A673 (cell line): Measurements from ENCODE around the gene VWA8. TPM values are rescaled to one million over a fixed set of nuclear protein-coding genes. Genes with fewer than 3 reads are reported as not detected.

ENCODE experiments used
- BruUV-seq: library from RNA; stranded (reverse); fragments of 400-500 nt; replicated peaks from 2 replicates; lab custom pipeline; 2021; lab: Mats Ljungman, UMichigan
- CTCF ChIA-PET: fragments of 300-600 bp; sonication (Branson Sonifier 250); formaldehyde crosslinking; loops from one replicate; lab custom pipeline; 2022; ENCODE audit warnings: antibody characterized with exemption; lab: Charles Lee
- POLR2A ChIA-PET: fragments of 300-600 bp; sonication (Branson Sonifier 250); formaldehyde crosslinking; loops from one replicate; lab custom pipeline; 2022; ENCODE audit warnings: antibody characterized with exemption; ENCODE audit not compliant: low non-redundant PET; lab: Charles Lee
- DNase-seq: peaks from one replicate; pipeline ENCODE4 v3.0.0-alpha.2; 2015; ENCODE audit warnings: low spot score
- H3K27ac ChIP-seq: fragments of 200-600 bp; sonication (generic); 2 replicates; pipeline ENCODE4 v1.5.1; 2016; ENCODE audit warnings: mixed run types, low read depth, mild to moderate bottlenecking, mixed read lengths, antibody characterized with exemption, low read length; ENCODE audit not compliant: poor library complexity, severe bottlenecking
- H3K27me3 ChIP-seq: fragments of 200-600 bp; sonication (generic); replicated peaks from 2 replicates; pipeline ENCODE4 v1.6.1; 2017; ENCODE audit warnings: mixed run types, low read depth, mild to moderate bottlenecking, mixed read lengths, antibody characterized with exemption, low read length; ENCODE audit not compliant: insufficient read depth, poor library complexity
- H3K36me3 ChIP-seq: fragments of 200-600 bp; sonication (generic); 2 replicates; pipeline ENCODE4 v1.6.1; 2016; ENCODE audit warnings: mixed run types, mild to moderate bottlenecking, mixed read lengths, antibody characterized with exemption, low read length; ENCODE audit not compliant: insufficient read depth, poor library complexity, severe bottlenecking
- H3K4me1 ChIP-seq: fragments of 200-600 bp; sonication (generic); 2 replicates; pipeline ENCODE4 v1.6.1; 2017; ENCODE audit warnings: mixed run types, mild to moderate bottlenecking, mixed read lengths, antibody characterized with exemption, low read length; ENCODE audit not compliant: insufficient read depth, poor library complexity, severe bottlenecking
- H3K4me3 ChIP-seq: fragments of 200-600 bp; sonication (generic); 2 replicates; pipeline ENCODE4 v1.5.1; 2016; ENCODE audit warnings: low read depth, mixed run types, mild to moderate bottlenecking, mixed read lengths, low read length; ENCODE audit not compliant: poor library complexity, severe bottlenecking
- H3K9me3 ChIP-seq: fragments of 200-600 bp; sonication (generic); 2 replicates; pipeline ENCODE4 v1.6.1; 2016; ENCODE audit warnings: mixed run types, low read depth, mild to moderate bottlenecking, mixed read lengths, antibody characterized with exemption, low read length; ENCODE audit not compliant: poor library complexity, severe bottlenecking
- EZH2 ChIP-seq: fragments of 200-600 bp; sonication (generic); IDR thresholded peaks from 2 replicates; pipeline ENCODE4 v1.6.1; 2017; ENCODE audit warnings: borderline replicate concordance, low read depth, mild to moderate bottlenecking, mixed read lengths, antibody characterized with exemption, low read length; ENCODE audit not compliant: poor library complexity, severe bottlenecking
- intact Hi-C: fragments of 100-400 bp; cut with micrococcal nuclease; formaldehyde crosslinking; loops from one replicate; pipeline ENCODE4 v1.10.0; 2022; ENCODE audit not compliant: unreplicated experiment
- total RNA-seq: library from RNA; stranded (reverse); gene quantifications from 2 replicates; pipeline ENCODE4 v1.2.3, GENCODE V29; 2021
- TF ChIP-seq, protein P1 (sequence below): fragments of 300-800, 200-600 bp; sonication (generic); conservative IDR thresholded peaks from 2 replicates; pipeline ENCODE4 v1.5.1; 2017; ENCODE audit warnings: low read depth, mild to moderate bottlenecking, antibody characterized with exemption, low read length, moderate library complexity, mixed read lengths

The VWA8 gene
- total RNA-seq, 1 experiment from 2014 or later = 18.5 TPM

DNA sequence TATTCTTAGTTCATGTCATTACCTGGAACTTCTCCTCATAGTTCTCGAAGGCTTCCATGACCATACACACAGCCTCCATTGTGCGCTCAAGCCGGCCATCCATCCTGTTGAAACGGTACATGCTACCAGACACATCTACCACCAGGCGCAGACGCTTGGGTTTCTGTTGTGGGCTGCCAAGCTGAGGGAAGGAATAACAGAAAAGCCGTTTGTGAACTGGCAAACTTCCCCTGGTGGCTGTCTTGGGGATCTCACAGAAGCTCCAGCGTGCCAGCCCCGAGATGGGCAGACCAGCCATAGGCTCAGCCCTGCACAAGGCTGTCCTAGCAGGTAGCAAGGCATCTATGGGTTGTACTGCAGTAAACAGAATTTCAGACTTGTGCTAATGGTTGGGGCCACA is 373.4 kb downstream of the VWA8 start:
- Histone ChIP-seq H3K36me3 (no peaks in the 10 kb centered on the region), H3K4me3 (no peak overlapping the region), H3K4me1 (peaks cover 5% of the 10 kb centered on the region), H3K27me3 (no peaks in the 10 kb centered on the region), H3K27ac (no peak overlapping the region), H3K9me3 (no peaks in the 10 kb centered on the region)
- intact Hi-C loops = no loop called here
- ChIA-PET POLR2A (no interaction called here), CTCF (no interaction called here)
- BruUV-seq = no TSS peak
- TF ChIP-seq EZH2 = no peak
- TF ChIP-seq, protein P1, sequence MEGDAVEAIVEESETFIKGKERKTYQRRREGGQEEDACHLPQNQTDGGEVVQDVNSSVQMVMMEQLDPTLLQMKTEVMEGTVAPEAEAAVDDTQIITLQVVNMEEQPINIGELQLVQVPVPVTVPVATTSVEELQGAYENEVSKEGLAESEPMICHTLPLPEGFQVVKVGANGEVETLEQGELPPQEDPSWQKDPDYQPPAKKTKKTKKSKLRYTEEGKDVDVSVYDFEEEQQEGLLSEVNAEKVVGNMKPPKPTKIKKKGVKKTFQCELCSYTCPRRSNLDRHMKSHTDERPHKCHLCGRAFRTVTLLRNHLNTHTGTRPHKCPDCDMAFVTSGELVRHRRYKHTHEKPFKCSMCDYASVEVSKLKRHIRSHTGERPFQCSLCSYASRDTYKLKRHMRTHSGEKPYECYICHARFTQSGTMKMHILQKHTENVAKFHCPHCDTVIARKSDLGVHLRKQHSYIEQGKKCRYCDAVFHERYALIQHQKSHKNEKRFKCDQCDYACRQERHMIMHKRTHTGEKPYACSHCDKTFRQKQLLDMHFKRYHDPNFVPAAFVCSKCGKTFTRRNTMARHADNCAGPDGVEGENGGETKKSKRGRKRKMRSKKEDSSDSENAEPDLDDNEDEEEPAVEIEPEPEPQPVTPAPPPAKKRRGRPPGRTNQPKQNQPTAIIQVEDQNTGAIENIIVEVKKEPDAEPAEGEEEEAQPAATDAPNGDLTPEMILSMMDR = peak; percentile 27; the same call in 1 of the 2 replicates
- no peak for DNase-seq

DNA sequence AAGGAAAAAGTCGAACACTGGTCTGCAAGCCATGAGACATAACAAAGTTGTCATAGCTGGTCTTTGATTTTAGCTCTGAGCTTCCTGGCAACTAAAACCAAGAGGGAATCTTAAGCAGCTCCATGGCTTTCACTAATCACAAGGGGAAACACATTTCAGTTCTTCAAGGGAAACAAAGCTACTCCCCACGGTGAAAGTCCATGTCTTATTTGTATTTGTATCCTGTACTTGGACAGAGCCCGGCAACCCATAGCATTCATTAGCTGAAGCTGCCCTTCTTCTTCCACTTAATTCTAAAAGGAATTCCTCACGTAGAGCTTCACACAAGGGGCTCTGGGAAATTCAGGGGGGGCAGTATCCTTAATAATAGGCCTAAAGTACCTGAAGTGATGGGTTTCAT is 374.7 kb downstream of the VWA8 start:
- Histone ChIP-seq H3K9me3 (no peaks in the 10 kb centered on the region), H3K27ac (no peak overlapping the region), H3K4me3 (no peak overlapping the region), H3K27me3 (no peaks in the 10 kb centered on the region), H3K4me1 (peaks cover 5% of the 10 kb centered on the region), H3K36me3 (no peaks in the 10 kb centered on the region)
- ChIA-PET CTCF (no interaction called here), POLR2A (no interaction called here)
- no TSS peak for BruUV-seq
- no peak for TF ChIP-seq EZH2
- TF ChIP-seq, protein P1 = no peak
- no peak for DNase-seq
- intact Hi-C loops = no loop called here

DNA sequence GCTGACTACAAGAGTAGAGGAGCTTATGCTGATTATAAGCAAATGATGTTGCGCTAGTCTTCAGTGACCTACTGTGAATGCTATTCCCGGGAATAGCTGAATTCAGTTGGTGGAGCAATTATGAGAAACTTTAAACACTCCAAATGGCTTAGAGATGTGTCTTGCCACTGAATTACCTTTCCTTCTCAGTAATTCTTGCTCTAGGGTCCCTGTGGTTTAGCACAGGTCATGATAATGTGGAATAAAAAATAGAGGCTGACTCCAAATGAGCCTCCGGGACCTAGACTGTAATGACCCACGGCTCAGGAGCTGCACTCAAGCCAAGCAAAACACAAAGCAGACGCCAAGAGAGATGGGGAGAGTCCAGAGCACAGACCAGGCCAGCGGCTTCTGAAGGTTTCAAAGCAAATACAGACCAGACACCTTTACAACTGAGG is 378.9 kb downstream of the VWA8 start:
- no peak for DNase-seq
- H3K9me3 ChIP-seq = no peaks in the 10 kb centered on the region
- CTCF ChIA-PET = no interaction called here
- no peak overlapping the region for H3K4me3 ChIP-seq
- BruUV-seq = no TSS peak
- intact Hi-C loops = no loop called here
- POLR2A ChIA-PET = no interaction called here
- no peak for TF ChIP-seq EZH2
- TF ChIP-seq, protein P1 = no peak
- no peak overlapping the region for H3K27ac ChIP-seq
- H3K4me1 ChIP-seq = no peaks in the 10 kb centered on the region
- no peaks in the 10 kb centered on the region for H3K36me3 ChIP-seq
- no peaks in the 10 kb centered on the region for H3K27me3 ChIP-seq
